Immature natural killer cell (primary cell): ENCODE measurements around the gene PAFAH1B1. TPM values are rescaled to one million over a fixed set of nuclear protein-coding genes. Genes with fewer than 3 reads are reported as not detected.
A peak's percentile ranks its signal among the peaks of the same experiment; 100 is the strongest.
"Not testable (repeated sequence)": the region's sequence is repeated elsewhere in the genome, so short reads cannot be mapped to it uniquely, and the experiment has no call there.

ENCODE experiments used
- DNase-seq, 3 donors: peaks; one replicate each; pipeline ENCODE4 v3.0.0; 2022; ENCODE audit warnings: mixed read lengths in 1 of 3
- H3K27ac Mint-ChIP-seq, 6 donors: one replicate each; pipeline ENCODE4 v1.8.0; 2020; ENCODE audit warnings: mixed read lengths in 6 of 6, mild to moderate bottlenecking in 5 of 6, inconsistent platforms in 4 of 6, moderate library complexity in 3 of 6
- H3K27me3 Mint-ChIP-seq, 3 donors: one replicate each; pipeline ENCODE4 v1.8.0; 2020 to 2021; ENCODE audit warnings: low read depth in 3 of 3, mild to moderate bottlenecking in 3 of 3, mixed read lengths in 3 of 3, moderate library complexity in 3 of 3, inconsistent platforms in 1 of 3
- H3K36me3 Mint-ChIP-seq, 3 donors: one replicate each; pipeline ENCODE4 v1.8.0; 2020; ENCODE audit warnings: mixed read lengths in 3 of 3, inconsistent platforms in 2 of 3, mild to moderate bottlenecking in 2 of 3
- H3K4me1 Mint-ChIP-seq, 2 donors: one replicate each; pipeline ENCODE4 v1.8.0; 2020; ENCODE audit warnings: inconsistent platforms in 2 of 2, mild to moderate bottlenecking in 2 of 2, mixed read lengths in 2 of 2, moderate library complexity in 1 of 2
- H3K4me3 Mint-ChIP-seq, 5 donors: one replicate each; pipeline ENCODE4 v1.8.0; 2020; ENCODE audit warnings: mild to moderate bottlenecking in 5 of 5, mixed read lengths in 5 of 5, inconsistent platforms in 3 of 5, moderate library complexity in 3 of 5
- H3K9me3 Mint-ChIP-seq, 6 donors: one replicate each; pipeline ENCODE4 v1.8.0; 2020; ENCODE audit warnings: mild to moderate bottlenecking in 6 of 6, mixed read lengths in 6 of 6, inconsistent platforms in 4 of 6, moderate library complexity in 3 of 6
- polyA plus RNA-seq, 3 donors: library from polyadenylated mRNA; unstranded; fragments of 300-500 nt; fragmentation: Illumina TruSeq; gene quantifications; one replicate each; pipeline ENCODE4 v1.2.3, GENCODE V29; 2021

Gene PAFAH1B1
- polyA plus RNA-seq, 3 donors from 2014 or later: 6.5 to 14.0 (median 8.7) TPM

DNA sequence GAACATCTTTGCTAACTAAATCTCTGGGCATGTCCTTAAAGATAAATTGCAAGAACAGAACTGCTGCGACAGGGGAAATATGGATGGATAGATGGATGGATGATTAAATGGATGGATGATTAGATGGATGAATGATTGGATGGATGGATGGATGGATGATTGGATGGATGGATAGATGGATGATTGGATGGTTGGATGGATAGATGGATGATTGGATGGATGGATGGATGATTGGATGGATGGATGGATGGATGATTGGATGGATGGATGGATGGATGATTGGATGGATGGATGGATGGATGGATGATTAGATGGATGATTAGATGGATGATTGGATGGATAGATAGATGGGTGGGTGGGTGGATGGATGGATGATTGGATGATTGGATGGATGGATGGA is 85.8 kb downstream of the PAFAH1B1 start:
- H3K9me3 Mint-ChIP-seq, DNase-seq, H3K4me1 Mint-ChIP-seq, H3K4me3 Mint-ChIP-seq: not testable (repeated sequence)
- H3K36me3 Mint-ChIP-seq: peaks cover 29 to 37% (median 30%) of the 10 kb centered on the region in 3 donors
- peaks cover 0 to 10% (median 3%) of the 10 kb centered on the region in 3 donors for H3K27me3 Mint-ChIP-seq
- peak overlapping the region in 2 of 6 donors; percentile 0 to 16 for H3K27ac Mint-ChIP-seq

DNA sequence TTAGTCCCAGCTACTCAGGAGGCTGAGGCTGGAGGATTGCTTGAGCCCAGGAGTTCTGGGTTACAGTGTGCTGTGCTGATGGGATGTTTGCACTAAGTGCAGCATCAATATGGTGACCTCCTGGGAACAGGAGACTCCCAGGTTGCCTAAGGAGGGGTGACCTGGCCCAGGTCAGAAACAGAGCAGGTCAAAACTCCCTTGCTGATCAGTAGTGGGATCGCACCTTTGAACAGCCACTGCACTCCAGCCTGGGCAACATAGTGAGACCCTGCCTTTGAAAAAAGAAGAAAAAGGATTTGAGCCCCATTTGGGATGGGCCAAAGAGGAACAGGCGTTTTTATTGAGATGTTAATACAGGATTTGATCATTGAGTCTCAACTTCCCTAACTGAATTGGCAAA is 87.5 kb downstream of the PAFAH1B1 start:
- Mint-ChIP-seq H3K36me3 (peaks cover 25 to 33% (median 26%) of the 10 kb centered on the region in 3 donors), H3K9me3 (no peaks in the 10 kb centered on the region), H3K27me3 (peaks cover 0 to 10% (median 3%) of the 10 kb centered on the region in 3 donors), H3K4me3 (no peak overlapping the region), H3K27ac (peak overlapping the region in 2 of 6 donors; percentile 10 to 41), H3K4me1 (no peaks in the 10 kb centered on the region)
- DNase-seq: no peak

DNA sequence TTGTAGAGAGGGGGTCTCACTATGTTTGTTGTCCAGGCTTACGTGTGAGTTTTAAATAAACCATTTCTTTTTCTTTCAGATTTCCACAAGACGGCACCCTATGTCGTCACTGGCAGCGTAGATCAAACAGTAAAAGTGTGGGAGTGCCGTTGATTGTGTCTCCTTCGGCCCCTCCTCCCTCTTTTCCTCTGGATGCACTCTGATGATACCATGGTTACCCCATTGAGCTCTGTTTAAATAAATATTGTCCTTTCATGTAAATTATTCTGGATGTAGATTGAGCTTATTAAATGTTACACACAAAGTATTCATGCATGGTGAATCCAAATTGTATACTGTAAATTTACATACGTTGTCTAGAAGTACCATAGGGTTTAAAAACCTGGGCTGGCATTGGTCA is 88.2 kb downstream of the PAFAH1B1 start:
- peaks cover 0 to 8% (median 3%) of the 10 kb centered on the region in 3 donors for H3K27me3 Mint-ChIP-seq
- no peaks in the 10 kb centered on the region for H3K4me1 Mint-ChIP-seq
- no peak for DNase-seq
- no peak overlapping the region for H3K4me3 Mint-ChIP-seq
- H3K36me3 Mint-ChIP-seq: peaks cover 25 to 30% (median 26%) of the 10 kb centered on the region in 3 donors
- H3K9me3 Mint-ChIP-seq: no peaks in the 10 kb centered on the region
- H3K27ac Mint-ChIP-seq: no peak overlapping the region

DNA sequence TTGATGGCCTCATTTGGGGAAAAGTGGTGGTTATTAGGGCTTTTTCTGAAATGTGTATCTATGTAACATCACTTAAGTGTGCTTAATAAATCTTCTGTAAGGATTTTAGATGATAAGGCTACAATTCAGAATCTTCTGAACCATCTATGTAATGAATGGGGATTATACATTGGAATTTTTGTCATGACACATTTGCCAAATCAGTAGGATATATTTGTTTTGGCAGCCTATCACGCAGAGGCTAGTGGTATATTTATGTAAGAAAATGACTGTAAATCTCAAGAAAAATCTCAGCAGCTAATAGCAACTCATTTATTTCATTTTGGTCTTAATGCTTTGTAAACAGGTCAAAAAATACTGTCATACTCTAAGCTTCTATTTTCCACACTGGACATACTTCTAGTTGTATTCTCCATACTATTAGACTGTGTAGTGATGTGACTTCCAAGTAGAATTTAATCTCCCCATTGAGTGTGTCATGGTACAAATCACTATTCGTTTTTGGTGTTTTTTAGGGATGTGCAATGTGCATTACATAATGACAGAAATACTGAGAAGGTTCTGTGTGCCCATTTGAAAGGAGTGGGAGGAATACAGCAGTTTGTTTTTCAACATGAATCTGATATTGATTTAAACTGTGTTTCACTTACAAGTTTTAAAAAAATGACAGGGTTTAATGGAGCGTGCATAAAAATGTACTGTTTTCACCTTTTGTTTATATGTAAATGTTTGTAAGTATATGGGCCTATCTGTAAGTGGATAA is 88.9 kb downstream of the PAFAH1B1 start:
- Mint-ChIP-seq H3K4me3 (no peak overlapping the region), H3K27ac (no peak overlapping the region), H3K27me3 (peaks cover 0 to 6% (median 3%) of the 10 kb centered on the region in 3 donors), H3K4me1 (no peaks in the 10 kb centered on the region), H3K36me3 (peaks cover 22 to 25% (median 25%) of the 10 kb centered on the region in 3 donors), H3K9me3 (no peaks in the 10 kb centered on the region)
- no peak for DNase-seq

DNA sequence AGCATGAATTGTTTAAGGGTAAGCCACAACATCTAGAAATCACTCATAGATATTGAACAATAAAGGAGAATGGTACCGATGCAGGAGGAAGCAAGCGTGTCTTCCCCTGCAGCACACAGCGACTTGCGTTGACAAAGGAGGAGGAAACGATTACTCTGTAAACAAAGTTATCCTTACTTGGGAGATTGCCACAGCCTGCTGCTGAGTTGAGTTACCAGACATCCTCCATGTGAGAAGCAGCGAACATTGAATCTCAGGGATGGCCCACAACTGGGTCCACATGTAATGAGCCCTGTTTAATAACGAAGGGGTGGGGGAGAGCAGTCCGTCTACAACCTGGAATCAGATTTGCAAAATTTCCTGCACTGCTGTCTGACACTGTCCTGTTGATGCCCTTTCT is 90.5 kb downstream of the PAFAH1B1 start:
- H3K27me3 Mint-ChIP-seq: peaks cover 0 to 4% (median 4%) of the 10 kb centered on the region in 3 donors
- peaks cover 22 to 25% (median 25%) of the 10 kb centered on the region in 3 donors for H3K36me3 Mint-ChIP-seq
- no peak overlapping the region for H3K4me3 Mint-ChIP-seq
- peak overlapping the region in 3 of 6 donors; percentile 25 to 38 (median 35) for H3K27ac Mint-ChIP-seq
- no peak for DNase-seq
- H3K4me1 Mint-ChIP-seq: peaks cover 0 to 5% of the 10 kb centered on the region in 2 donors
- no peaks in the 10 kb centered on the region for H3K9me3 Mint-ChIP-seq

DNA sequence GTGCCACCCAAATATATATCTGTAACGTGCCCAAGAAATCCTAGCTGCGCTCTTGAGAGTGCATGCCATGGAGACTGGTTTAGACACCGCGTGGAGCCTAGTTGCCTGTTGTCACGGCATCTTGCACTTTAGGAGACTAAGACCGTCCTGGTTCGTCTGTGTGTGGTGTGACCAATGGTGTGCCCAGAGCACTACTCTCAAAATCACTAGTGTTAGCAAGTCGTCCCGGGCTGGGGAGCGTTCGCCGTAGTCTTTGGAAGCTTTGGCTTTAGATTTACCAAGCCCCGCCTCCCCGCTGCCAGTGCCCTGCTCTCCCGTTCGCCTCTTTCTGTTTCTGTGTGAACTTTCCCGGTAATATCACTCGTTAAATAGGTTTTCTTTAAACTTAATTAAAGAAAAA is 91.1 kb downstream of the PAFAH1B1 start:
- peaks cover 18 to 21% (median 19%) of the 10 kb centered on the region in 3 donors for H3K36me3 Mint-ChIP-seq
- H3K9me3 Mint-ChIP-seq: no peaks in the 10 kb centered on the region
- peaks cover 0 to 10% of the 10 kb centered on the region in 2 donors for H3K4me1 Mint-ChIP-seq
- peaks cover 5 to 7% (median 5%) of the 10 kb centered on the region in 3 donors for H3K27me3 Mint-ChIP-seq
- H3K4me3 Mint-ChIP-seq: no peak overlapping the region
- peak overlapping the region in 1 of 6 donors; percentile 17 for H3K27ac Mint-ChIP-seq
- DNase-seq: no peak

DNA sequence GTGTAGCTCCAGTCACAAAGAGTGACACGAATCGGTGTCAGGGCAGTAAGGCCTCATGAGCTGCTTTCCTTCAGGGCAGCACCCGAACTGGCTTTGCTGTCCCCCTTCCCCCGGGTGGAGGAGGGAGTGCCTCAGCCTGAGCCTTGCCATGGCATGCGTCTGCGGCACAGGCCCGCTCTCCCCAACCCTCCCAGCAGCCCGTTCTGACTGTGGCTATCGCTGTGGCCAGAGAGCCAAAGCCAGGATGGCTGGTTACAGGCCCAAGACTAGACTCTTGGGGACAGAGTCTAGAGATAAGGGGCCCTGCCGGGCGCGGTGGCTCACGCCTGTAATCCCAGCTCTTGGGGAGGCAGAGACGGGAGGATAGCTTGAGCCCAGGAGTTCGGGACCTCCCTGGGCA is 92.2 kb downstream of the PAFAH1B1 start:
- no peak overlapping the region for H3K27ac Mint-ChIP-seq
- no peak overlapping the region for H3K4me3 Mint-ChIP-seq
- H3K9me3 Mint-ChIP-seq: no peaks in the 10 kb centered on the region
- H3K4me1 Mint-ChIP-seq: peaks cover 0 to 10% of the 10 kb centered on the region in 2 donors
- DNase-seq: no peak
- H3K36me3 Mint-ChIP-seq: peaks cover 10 to 17% (median 11%) of the 10 kb centered on the region in 3 donors
- H3K27me3 Mint-ChIP-seq: peaks cover 5 to 7% (median 7%) of the 10 kb centered on the region in 3 donors

DNA sequence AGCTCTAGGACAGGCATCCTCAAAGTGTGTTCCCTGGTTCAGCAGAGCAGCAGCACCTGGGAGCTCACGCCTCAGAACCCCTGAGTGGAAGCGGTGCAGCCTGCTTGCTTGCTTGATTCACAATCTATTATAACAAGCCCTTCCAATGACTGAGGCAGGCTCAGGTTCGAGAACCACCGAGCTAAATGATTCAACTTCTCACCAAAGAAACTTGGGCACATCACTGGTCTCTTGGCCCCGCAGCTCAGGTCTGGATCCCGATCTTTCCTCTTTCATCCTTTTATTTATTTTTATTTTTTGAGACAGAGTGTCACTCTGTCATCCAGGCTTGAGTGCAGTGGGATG is 93.6 kb downstream of the PAFAH1B1 start:
- Mint-ChIP-seq H3K27me3 (peaks cover 3 to 7% (median 7%) of the 10 kb centered on the region in 3 donors), H3K9me3 (no peaks in the 10 kb centered on the region), H3K27ac (peak overlapping the region in 5 of 6 donors; percentile 7 to 68 (median 36)), H3K4me1 (peaks cover 0 to 10% of the 10 kb centered on the region in 2 donors), H3K36me3 (peaks cover 0 to 11% (median 8%) of the 10 kb centered on the region in 3 donors), H3K4me3 (no peak overlapping the region)
- DNase-seq: no peak

DNA sequence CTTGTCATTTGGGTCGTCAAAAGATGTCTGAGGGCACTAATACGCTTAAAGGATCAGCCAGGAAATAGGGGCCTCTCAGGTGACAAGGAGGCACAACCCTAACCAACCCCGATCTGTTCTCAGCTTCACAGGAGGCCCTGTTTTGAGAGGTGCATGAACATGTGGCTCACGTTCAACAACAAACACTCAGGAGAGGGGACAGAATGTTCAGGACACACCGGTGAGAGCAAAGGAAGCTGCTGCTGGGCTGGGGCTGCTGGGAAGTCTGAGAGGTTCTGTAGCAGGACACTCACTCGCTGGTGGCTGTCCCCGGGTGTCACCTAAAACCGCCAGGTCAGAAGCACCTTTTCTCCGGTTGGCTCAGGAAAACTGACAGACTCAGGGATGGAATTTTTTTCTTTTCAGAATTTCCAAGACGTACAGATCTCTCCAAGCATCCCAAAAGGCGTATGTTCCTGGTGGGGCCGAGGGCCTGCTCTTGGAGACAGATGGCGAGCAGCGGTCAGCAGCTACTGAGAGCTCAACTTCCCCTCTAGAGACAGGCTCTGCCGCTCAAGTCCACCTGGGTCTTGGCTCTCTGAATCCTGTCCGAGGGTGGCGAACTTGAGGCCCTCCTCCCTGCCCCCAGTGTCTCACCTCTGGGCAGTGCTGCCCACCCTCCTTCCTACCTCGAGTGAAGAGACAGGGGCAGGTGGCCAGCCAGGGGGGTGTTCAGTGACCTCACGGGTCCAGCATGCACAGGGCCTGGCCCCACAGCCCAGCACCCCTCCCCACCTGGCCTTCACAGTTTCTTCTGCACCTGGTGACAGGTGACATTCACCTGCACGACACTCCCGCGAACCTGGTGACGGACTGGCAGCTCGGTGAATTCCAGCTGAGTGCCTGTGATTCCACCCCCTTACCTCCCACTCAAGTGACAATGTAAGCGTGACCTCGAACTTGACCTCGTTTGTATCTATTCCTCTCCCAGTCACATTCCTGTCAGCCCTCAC is 95.2 kb downstream of the PAFAH1B1 start:
- peaks cover 0 to 2% (median 2%) of the 10 kb centered on the region in 3 donors for H3K36me3 Mint-ChIP-seq
- H3K4me3 Mint-ChIP-seq: peak overlapping the region in 3 of 5 donors; percentile 40 to 78 (median 56)
- H3K9me3 Mint-ChIP-seq: no peaks in the 10 kb centered on the region
- peaks cover 6 to 12% of the 10 kb centered on the region in 2 donors for H3K4me1 Mint-ChIP-seq
- no peak for DNase-seq
- H3K27ac Mint-ChIP-seq: peak overlapping the region; percentile 42 to 88 (median 69)
- H3K27me3 Mint-ChIP-seq: peaks cover 3 to 7% (median 7%) of the 10 kb centered on the region in 3 donors

DNA sequence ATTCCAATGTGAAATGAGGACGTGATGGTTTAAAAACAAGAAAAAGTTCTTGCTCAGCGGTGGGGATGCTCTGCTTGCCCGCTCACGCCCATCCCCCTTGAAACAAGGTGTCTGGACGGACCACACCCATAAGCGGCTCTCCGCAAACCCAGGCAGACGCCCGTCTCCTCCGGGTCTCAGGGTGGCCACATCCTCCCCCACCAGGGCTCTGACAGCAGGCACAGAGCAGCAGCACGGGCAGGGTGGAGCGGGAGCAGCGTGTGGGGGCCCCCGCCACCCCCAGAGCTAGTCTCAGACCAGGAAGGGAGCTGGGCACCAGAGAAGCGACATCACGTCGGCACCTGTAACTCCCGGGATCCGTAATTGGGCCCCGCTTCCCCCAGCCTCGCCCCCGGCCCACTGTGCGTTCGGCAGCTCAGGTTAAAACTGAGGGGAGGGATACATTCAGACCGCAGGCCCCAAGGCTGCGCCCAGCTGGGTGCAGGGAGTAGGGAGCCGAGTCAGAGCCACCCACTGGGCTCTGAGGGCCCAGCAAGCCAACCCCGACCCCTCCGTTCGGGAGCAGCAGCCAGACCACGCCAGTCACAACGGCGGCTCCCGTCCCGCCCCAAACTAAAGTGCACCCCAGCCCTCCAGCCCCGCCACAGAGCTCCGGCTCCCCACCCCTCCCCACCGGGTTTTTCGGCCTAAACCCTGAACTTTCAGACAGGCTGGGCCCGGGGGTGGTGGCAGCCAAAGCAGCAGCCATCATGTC is 96.1 kb downstream of the PAFAH1B1 start:
- Mint-ChIP-seq H3K27me3 (peaks cover 3 to 7% (median 5%) of the 10 kb centered on the region in 3 donors), H3K27ac (peak overlapping the region in 4 of 6 donors; percentile 42 to 88 (median 74)), H3K4me3 (peak overlapping the region in 2 of 5 donors; percentile 56 to 78), H3K4me1 (peaks cover 6 to 19% of the 10 kb centered on the region in 2 donors), H3K9me3 (no peaks in the 10 kb centered on the region), H3K36me3 (no peaks in the 10 kb centered on the region)
- peak; percentile 27 to 67 (median 28) for DNase-seq

DNA sequence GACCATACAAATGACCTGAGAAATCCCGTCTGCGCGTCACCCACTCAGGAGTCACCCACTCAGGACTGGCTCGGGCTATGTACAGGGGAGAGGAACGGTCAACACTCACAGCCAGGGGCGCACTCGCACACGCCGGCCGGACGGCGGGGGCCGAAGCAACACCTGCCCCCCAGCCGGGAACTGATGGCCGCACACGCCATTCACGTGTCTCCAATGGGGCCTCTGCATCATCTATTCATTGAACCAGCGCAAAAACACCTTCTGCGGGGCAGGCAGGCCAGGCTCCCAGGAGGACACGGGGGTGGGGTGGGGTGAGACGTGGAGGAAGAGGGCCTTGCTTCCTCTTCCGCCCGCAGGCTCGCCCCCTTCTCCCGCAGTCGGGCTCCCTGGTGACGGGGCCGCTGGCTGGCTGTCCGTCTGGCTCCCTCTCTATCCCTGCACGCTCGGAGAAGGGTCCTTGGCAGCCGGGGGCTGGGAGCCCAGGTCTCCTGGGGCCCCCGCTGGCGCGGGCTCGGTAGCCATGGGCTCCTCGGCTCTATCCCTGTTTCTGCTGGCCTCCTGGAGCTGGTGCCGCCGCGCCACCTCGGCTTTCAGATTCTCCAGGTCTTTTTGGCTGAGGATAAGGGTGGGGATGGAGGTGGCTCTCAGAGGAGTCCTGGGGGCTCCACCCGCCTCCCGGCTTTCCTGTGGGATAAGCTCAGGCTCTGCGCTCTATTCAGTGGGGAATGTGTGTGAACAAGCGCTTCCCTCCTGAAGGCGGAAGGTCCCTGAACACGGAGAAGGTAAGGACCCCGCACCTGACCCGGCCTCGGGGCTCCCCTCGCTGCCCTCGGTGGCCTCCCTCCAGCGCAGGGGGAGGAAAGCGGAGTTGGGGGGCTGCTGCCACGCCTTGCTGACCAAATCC is 97.0 kb downstream of the PAFAH1B1 start:
- no peak for DNase-seq
- H3K36me3 Mint-ChIP-seq: no peaks in the 10 kb centered on the region
- H3K9me3 Mint-ChIP-seq: no peaks in the 10 kb centered on the region
- H3K4me1 Mint-ChIP-seq: peaks cover 6 to 20% of the 10 kb centered on the region in 2 donors
- H3K27me3 Mint-ChIP-seq: peaks cover 3 to 7% (median 5%) of the 10 kb centered on the region in 3 donors
- H3K27ac Mint-ChIP-seq: no peak overlapping the region
- no peak overlapping the region for H3K4me3 Mint-ChIP-seq

DNA sequence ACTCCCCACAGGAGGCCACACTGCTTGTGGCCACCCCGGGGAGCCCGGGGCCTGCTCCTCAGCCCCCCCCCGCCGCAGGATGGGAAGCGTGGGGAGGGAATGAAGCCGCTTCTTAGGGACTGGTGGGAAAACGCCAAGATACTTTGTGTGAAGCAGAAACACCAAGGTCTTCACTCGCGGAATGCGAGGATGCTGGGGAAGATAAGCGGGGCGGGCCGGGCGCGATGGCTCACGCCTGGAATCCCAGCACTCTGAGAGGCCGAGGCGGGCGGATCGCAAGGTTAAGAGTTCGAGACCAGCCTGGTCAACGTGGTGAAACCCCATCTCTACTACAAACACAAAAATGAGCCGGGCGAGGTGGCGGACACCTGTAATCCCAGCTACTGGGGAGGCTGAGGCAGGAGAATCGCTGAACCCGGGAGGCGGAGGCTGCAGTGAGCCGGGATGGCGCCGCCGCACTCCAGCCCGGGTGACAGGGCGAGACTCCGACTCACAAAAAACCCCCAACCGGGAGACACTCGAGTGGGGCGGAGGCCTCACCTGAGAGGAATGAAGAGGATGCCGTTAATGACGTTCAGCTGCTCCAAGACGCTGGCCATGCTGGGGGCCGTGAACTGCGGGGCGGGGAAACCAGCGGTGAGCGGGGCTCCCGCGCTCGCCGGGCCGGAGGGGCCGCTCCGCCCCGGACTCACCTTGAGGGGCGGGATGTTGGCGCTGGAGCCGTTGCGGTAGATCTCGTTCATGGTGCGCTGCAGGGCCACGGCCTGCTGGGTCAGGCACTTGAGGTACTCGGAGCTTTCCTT is 97.8 kb downstream of the PAFAH1B1 start:
- H3K27me3 Mint-ChIP-seq: peaks cover 3 to 7% (median 5%) of the 10 kb centered on the region in 3 donors
- H3K36me3 Mint-ChIP-seq: no peaks in the 10 kb centered on the region
- H3K4me3 Mint-ChIP-seq: no peak overlapping the region
- DNase-seq: no peak
- H3K9me3 Mint-ChIP-seq: no peaks in the 10 kb centered on the region
- H3K27ac Mint-ChIP-seq: no peak overlapping the region
- H3K4me1 Mint-ChIP-seq: peaks cover 6 to 20% of the 10 kb centered on the region in 2 donors
